GM12872 (cell line): ENCODE measurements around the gene HUNK.

Experiments
- CTCF ChIP-seq: IDR thresholded peaks from 3 replicates; pipeline ENCODE4 v1.5.1; 2011; ENCODE audit warnings: low read depth, mild to moderate bottlenecking, low read length, moderate library complexity; ENCODE audit not compliant: insufficient read depth

The HUNK gene

GRCh38 chr21:31937303-31937702 lies 64.5 kb downstream of the HUNK start:
- no peak for TF ChIP-seq CTCF

- TF ChIP-seq CTCF = no peak
Measured at GRCh38 chr21:31938330-31939301, 65.8 kb downstream of the HUNK start.

- no peak for TF ChIP-seq CTCF
Measured at GRCh38 chr21:31941694-31942093, 68.9 kb downstream of the HUNK start.

GRCh38 chr21:31943561-31943960 lies 70.7 kb downstream of the HUNK start:
- TF ChIP-seq CTCF = no peak

- no peak for TF ChIP-seq CTCF
Measured at GRCh38 chr21:31945141-31945540, 72.3 kb downstream of the HUNK start.

- no peak for TF ChIP-seq CTCF
Measured at GRCh38 chr21:31945546-31945945, 72.7 kb downstream of the HUNK start.

GRCh38 chr21:31946231-31946630 lies 73.4 kb downstream of the HUNK start:
- TF ChIP-seq CTCF = no peak
